Peyer's patch (tissue), 4 donors: Measurements from ENCODE around the gene SLAMF9.

ENCODE experiments used
- POLR2A ChIP-seq, 2 donors: fragments of 450-650 bp; IDR thresholded peaks; one replicate each; pipeline ENCODE4 v1.5.1; 2017; ENCODE audit warnings: antibody characterized with exemption in 2 of 2, mild to moderate bottlenecking in 2 of 2, moderate library complexity in 2 of 2
- TF ChIP-seq, protein P1 (sequence below), 6 experiments: fragments of 450-650 bp in 4 of 6; fragments of 200-600 bp in 2 of 6; sonication (generic) in 1 of 6; IDR thresholded peaks; one replicate each; pipeline ENCODE4 v1.5.1; 2017 to 2019; ENCODE audit warnings: antibody characterized with exemption in 6 of 6, mild to moderate bottlenecking in 3 of 6, moderate library complexity in 1 of 6

- TF ChIP-seq, protein P1, sequence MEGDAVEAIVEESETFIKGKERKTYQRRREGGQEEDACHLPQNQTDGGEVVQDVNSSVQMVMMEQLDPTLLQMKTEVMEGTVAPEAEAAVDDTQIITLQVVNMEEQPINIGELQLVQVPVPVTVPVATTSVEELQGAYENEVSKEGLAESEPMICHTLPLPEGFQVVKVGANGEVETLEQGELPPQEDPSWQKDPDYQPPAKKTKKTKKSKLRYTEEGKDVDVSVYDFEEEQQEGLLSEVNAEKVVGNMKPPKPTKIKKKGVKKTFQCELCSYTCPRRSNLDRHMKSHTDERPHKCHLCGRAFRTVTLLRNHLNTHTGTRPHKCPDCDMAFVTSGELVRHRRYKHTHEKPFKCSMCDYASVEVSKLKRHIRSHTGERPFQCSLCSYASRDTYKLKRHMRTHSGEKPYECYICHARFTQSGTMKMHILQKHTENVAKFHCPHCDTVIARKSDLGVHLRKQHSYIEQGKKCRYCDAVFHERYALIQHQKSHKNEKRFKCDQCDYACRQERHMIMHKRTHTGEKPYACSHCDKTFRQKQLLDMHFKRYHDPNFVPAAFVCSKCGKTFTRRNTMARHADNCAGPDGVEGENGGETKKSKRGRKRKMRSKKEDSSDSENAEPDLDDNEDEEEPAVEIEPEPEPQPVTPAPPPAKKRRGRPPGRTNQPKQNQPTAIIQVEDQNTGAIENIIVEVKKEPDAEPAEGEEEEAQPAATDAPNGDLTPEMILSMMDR (IDR thresholded peaks at IDR 0.05): no peak
- TF ChIP-seq POLR2A (IDR thresholded peaks at IDR 0.05): peak; percentile 91 to 92
Observed at GRCh38 chr1:159924791-159925718, 29.0 kb downstream of the SLAMF9 start, which contains the start of gene TAGLN2.
